Liver (tissue), 9 donors: ENCODE data around the gene ATP2C1. TPM values are rescaled to one million over a fixed set of nuclear protein-coding genes. Genes with fewer than 3 reads are reported as not detected.

ENCODE experiments used
- DNase-seq: peaks from one replicate; pipeline ENCODE4 v3.0.0-alpha.2; 2017; ENCODE audit warnings: low spot score
- H3K27ac ChIP-seq, 2 donors: one replicate each; pipeline ENCODE4 v1.7.0; 2013; ENCODE audit warnings: inconsistent platforms in 2 of 2, low read length in 2 of 2, control low read depth in 1 of 2, low read depth in 1 of 2, mild to moderate bottlenecking in 1 of 2
- H3K27me3 ChIP-seq, 4 donors: one replicate each; pipeline versions ENCODE4 v1.6.1 to v1.7.0; 2013; ENCODE audit warnings: low read length in 3 of 4, inconsistent platforms in 1 of 4, mild to moderate bottlenecking in 1 of 4, moderate library complexity in 1 of 4; ENCODE audit not compliant: control insufficient read depth in 4 of 4, insufficient read depth in 4 of 4
- H3K36me3 ChIP-seq, 4 donors: one replicate each; pipeline versions ENCODE4 v1.6.1 to v1.7.0; 2013; ENCODE audit warnings: low read length in 3 of 4, mild to moderate bottlenecking in 3 of 4, low read depth in 1 of 4, moderate library complexity in 1 of 4; ENCODE audit not compliant: control insufficient read depth in 4 of 4, insufficient read depth in 3 of 4
- H3K4me1 ChIP-seq, 4 donors: one replicate each; pipeline versions ENCODE4 v1.6.1 to v1.7.0; 2013; ENCODE audit warnings: low read length in 3 of 4, mild to moderate bottlenecking in 3 of 4, moderate library complexity in 1 of 4; ENCODE audit not compliant: control insufficient read depth in 4 of 4, insufficient read depth in 4 of 4
- H3K4me3 ChIP-seq, 3 donors: one replicate each; pipeline versions ENCODE4 v1.6.1 to v1.7.0; 2013; ENCODE audit warnings: low read length in 3 of 3, control low read depth in 1 of 3, low read depth in 1 of 3, mild to moderate bottlenecking in 1 of 3
- H3K9ac ChIP-seq, 2 donors: one replicate each; pipeline ENCODE4 v1.7.0; 2013; ENCODE audit warnings: low read length in 2 of 2, mild to moderate bottlenecking in 2 of 2, moderate library complexity in 2 of 2, control low read depth in 1 of 2, low read depth in 1 of 2
- H3K9me3 ChIP-seq, 4 donors: one replicate each; pipeline versions ENCODE4 v1.6.1 to v1.7.0; 2013; ENCODE audit warnings: low read length in 3 of 4; ENCODE audit not compliant: control insufficient read depth in 4 of 4
- ATF3 ChIP-seq: IDR thresholded peaks from 2 replicates; pipeline ENCODE4 v1.6.1; 2016; ENCODE audit warnings: antibody characterized with exemption
- EGR1 ChIP-seq, 2 donors: IDR thresholded peaks; 2 replicates each; pipeline ENCODE4 v1.6.1; 2016 to 2018; ENCODE audit warnings: antibody characterized with exemption in 2 of 2, low read depth in 2 of 2
- FOXA1 ChIP-seq: IDR thresholded peaks from 2 replicates; pipeline ENCODE4 v1.6.1; 2016; ENCODE audit warnings: antibody characterized with exemption
- FOXA2 ChIP-seq: IDR thresholded peaks from 2 replicates; pipeline ENCODE4 v1.6.1; 2016; ENCODE audit warnings: antibody characterized with exemption
- GABPA ChIP-seq, 2 donors: IDR thresholded peaks in 1 of 2; conservative IDR thresholded peaks in 1 of 2; 2 replicates each; pipeline ENCODE4 v1.6.1; 2016; ENCODE audit warnings: antibody characterized with exemption in 2 of 2, mild to moderate bottlenecking in 1 of 2, moderate library complexity in 1 of 2
- HNF4A ChIP-seq, 2 donors: conservative IDR thresholded peaks; 2 replicates each; pipeline ENCODE4 v1.6.1; 2016; ENCODE audit warnings: antibody characterized with exemption in 2 of 2, mild to moderate bottlenecking in 2 of 2
- JUND ChIP-seq, 2 donors: IDR thresholded peaks; 2 replicates each; pipeline ENCODE4 v1.6.1; 2016; ENCODE audit warnings: antibody characterized with exemption in 2 of 2
- MAX ChIP-seq: IDR thresholded peaks from 2 replicates; pipeline ENCODE4 v1.6.1; 2016; ENCODE audit warnings: antibody characterized with exemption
- NR2F2 ChIP-seq: IDR thresholded peaks from 2 replicates; pipeline ENCODE4 v1.6.1; 2016; ENCODE audit warnings: antibody characterized with exemption
- RAD21 ChIP-seq, 2 donors: IDR thresholded peaks; 2 replicates each; pipeline ENCODE4 v1.6.1; 2016; ENCODE audit warnings: antibody characterized with exemption in 2 of 2, mild to moderate bottlenecking in 2 of 2
- REST ChIP-seq: IDR thresholded peaks from 2 replicates; pipeline ENCODE4 v1.6.1; 2016; ENCODE audit warnings: antibody characterized with exemption, mild to moderate bottlenecking
- RXRA ChIP-seq, 2 donors: IDR thresholded peaks; 2 replicates each; pipeline ENCODE4 v1.6.1; 2017 to 2018; ENCODE audit warnings: antibody characterized with exemption in 2 of 2, mild to moderate bottlenecking in 1 of 2
- TAF1 ChIP-seq: conservative IDR thresholded peaks from 2 replicates; pipeline ENCODE4 v1.6.1; 2016; ENCODE audit warnings: antibody characterized with exemption, mild to moderate bottlenecking
- YY1 ChIP-seq: IDR thresholded peaks from 2 replicates; pipeline ENCODE4 v1.6.1; 2016; ENCODE audit warnings: antibody characterized with exemption, mild to moderate bottlenecking
- ZBTB33 ChIP-seq: IDR thresholded peaks from 2 replicates; pipeline ENCODE4 v1.6.1; 2016; ENCODE audit warnings: antibody characterized with exemption
- WGBS: extraction: QIAGEN DNeasy Blood & Tissue Kit; methylation state at CpG from one replicate; pipeline ENCODE4 v1.1.7; 2013; 5-methylcytosine and 5-hydroxymethylcytosine counted together
- polyA plus RNA-seq, 2 donors: library from polyadenylated mRNA; stranded (reverse) in 1 of 2; unstranded in 1 of 2; fragments of 200-250 nt in 1 of 2; fragments of >200 nt in 1 of 2; fragmentation: Nextera tagmentation in 1 of 2; extraction: Ambion mirVana in 1 of 2; gene quantifications; one replicate each; pipeline versions ENCODE4 v1.2.1 to v1.2.3, GENCODE V29; 2013 to 2015
- total RNA-seq, 2 donors: library from RNA; depleted of rRNA; stranded (reverse); fragments of >200 nt; gene quantifications; one replicate each; pipeline ENCODE4 v1.2.3, GENCODE V29; 2014
- donor health status: healthy.
- donor health status: healthy.
- donor health status: healthy.
- donor health status: healthy.
- donor health status: healthy.

Gene ATP2C1
- total and polyA plus RNA-seq, 4 donors = 10.5 to 45.1 (median 25.2) TPM

GRCh38 chr3:130904491-130904890 is 10.6 kb downstream of the ATP2C1 start (continued):
- no peak for TF ChIP-seq REST
- no peak for TF ChIP-seq NR2F2

GRCh38 chr3:130905551-130905950 is 11.7 kb downstream of the ATP2C1 start:
- H3K4me1 ChIP-seq = peaks cover 0 to 7% (median 2%) of the 10 kb centered on the region in 4 donors
- no peak for DNase-seq
- WGBS = 51% methylated on average over 1 of the region's 1 CpG

GRCh38 chr3:130906374-130906995 is 12.6 kb downstream of the ATP2C1 start:
- H3K36me3 ChIP-seq = no peaks in the 10 kb centered on the region
- no peak for DNase-seq
- 96% methylated on average over 3 of the region's 3 CpGs for WGBS
- TF ChIP-seq HNF4A (conservative IDR thresholded peaks at IDR 0.05) (no peak), RAD21 (IDR thresholded peaks at IDR 0.05) (no peak), REST (no peak), FOXA1 (no peak), EGR1 (IDR thresholded peaks at IDR 0.05; ENCODE audit: low read depth in 2 of 2) (no peak), ZBTB33 (no peak), RXRA (IDR thresholded peaks at IDR 0.05) (no peak), GABPA (IDR thresholded peaks at IDR 0.05 in 1 of 2, conservative IDR thresholded peaks at IDR 0.05 in 1 of 2) (no peak)

More at GRCh38 chr3:130905551-130905950, 11.7 kb downstream of the ATP2C1 start:
- Histone ChIP-seq H3K9ac (no peak overlapping the region), H3K9me3 (no peaks in the 10 kb centered on the region), H3K4me3 (no peak overlapping the region), H3K27me3 (no peaks in the 10 kb centered on the region), H3K36me3 (no peaks in the 10 kb centered on the region), H3K27ac (no peak overlapping the region)
- no peak for TF ChIP-seq NR2F2
- TF ChIP-seq EGR1 (IDR thresholded peaks at IDR 0.05; ENCODE audit: low read depth in 2 of 2) = no peak
- TF ChIP-seq FOXA2 = no peak
- TF ChIP-seq TAF1 = no peak
- no peak for TF ChIP-seq JUND (IDR thresholded peaks at IDR 0.05)
- TF ChIP-seq ATF3 = no peak
- no peak for TF ChIP-seq YY1
- TF ChIP-seq ZBTB33 = no peak
- no peak for TF ChIP-seq MAX

More at GRCh38 chr3:130906374-130906995, 12.6 kb downstream of the ATP2C1 start:
- Histone ChIP-seq H3K27me3 (no peaks in the 10 kb centered on the region), H3K27ac (no peak overlapping the region), H3K4me1 (peaks cover 0 to 2% (median 0%) of the 10 kb centered on the region in 4 donors), H3K9me3 (no peaks in the 10 kb centered on the region), H3K9ac (no peak overlapping the region), H3K4me3 (no peak overlapping the region)
